Uterus (tissue), 4 donors: ENCODE measurements around the gene ANKRD62. TPM values are rescaled to one million over a fixed set of nuclear protein-coding genes. Genes with fewer than 3 reads are reported as not detected.

Experiments used
- DNase-seq, 2 donors: peaks; one replicate each; pipeline ENCODE4 v3.0.0-alpha.2; 2019 to 2020
- H3K27ac ChIP-seq, 2 donors: fragments of 200-600 bp; sonication (generic); 1 replicate in 1 of 2; 2 replicates in 1 of 2; pipeline ENCODE4 v1.5.1; 2016 to 2018
- H3K27me3 ChIP-seq, 2 donors: fragments of 200-600 bp; sonication (generic); one replicate each; pipeline ENCODE4 v1.5.1; 2018 to 2019; ENCODE audit warnings: control low read depth in 1 of 2
- H3K36me3 ChIP-seq, 2 donors: fragments of 200-600 bp; sonication (generic); one replicate each; pipeline ENCODE4 v1.5.1; 2019; ENCODE audit warnings: control low read depth in 1 of 2
- H3K4me1 ChIP-seq, 2 donors: fragments of 200-600 bp; sonication (generic); one replicate each; pipeline ENCODE4 v1.5.1; 2018 to 2019; ENCODE audit warnings: control low read depth in 1 of 2
- H3K4me3 ChIP-seq, 2 donors: fragments of 200-600 bp; sonication (generic); 1 replicate in 1 of 2; 2 replicates in 1 of 2; pipeline ENCODE4 v1.5.1; 2018 to 2019; ENCODE audit warnings: mild to moderate bottlenecking in 1 of 2
- H3K9me3 ChIP-seq, 2 donors: fragments of 200-600 bp; sonication (generic); one replicate each; pipeline ENCODE4 v1.5.1; 2019; ENCODE audit warnings: control low read depth in 1 of 2
- CTCF ChIP-seq, 4 experiments: fragments of 200-600 bp in 2 of 4; fragments of 450-650 bp in 2 of 4; sonication (generic) in 2 of 4; IDR thresholded peaks; one replicate each; pipeline ENCODE4 v1.5.1; 2016 to 2019; ENCODE audit warnings: antibody characterized with exemption in 4 of 4, mild to moderate bottlenecking in 2 of 4, moderate library complexity in 1 of 4
- POLR2A ChIP-seq, 2 donors: fragments of 450-650 bp; IDR thresholded peaks; one replicate each; pipeline ENCODE4 v1.6.1; 2016; ENCODE audit warnings: antibody characterized with exemption in 2 of 2, mild to moderate bottlenecking in 1 of 2, moderate library complexity in 1 of 2
- intact Hi-C: fragments of 100-400 bp; cut with DNase I; formaldehyde crosslinking; loops from one replicate; pipeline ENCODE4 v1.15.1; 2023; ENCODE audit warnings: low total_unique reads
- total RNA-seq, 4 donors: library from RNA; depleted of rRNA in 3 of 4; stranded (reverse); fragments of >200 nt in 3 of 4; gene quantifications; one replicate each; pipeline versions ENCODE4 v1.1.0 to v1.2.4, GENCODE V29; 2014 to 2023
- donor health status: DM: yes; HTN: yes; CAD: no.

Gene ANKRD62
- total RNA-seq, 4 donors from 2014 or later = 0.07 to 0.18 TPM; not detected in 2

DNA sequence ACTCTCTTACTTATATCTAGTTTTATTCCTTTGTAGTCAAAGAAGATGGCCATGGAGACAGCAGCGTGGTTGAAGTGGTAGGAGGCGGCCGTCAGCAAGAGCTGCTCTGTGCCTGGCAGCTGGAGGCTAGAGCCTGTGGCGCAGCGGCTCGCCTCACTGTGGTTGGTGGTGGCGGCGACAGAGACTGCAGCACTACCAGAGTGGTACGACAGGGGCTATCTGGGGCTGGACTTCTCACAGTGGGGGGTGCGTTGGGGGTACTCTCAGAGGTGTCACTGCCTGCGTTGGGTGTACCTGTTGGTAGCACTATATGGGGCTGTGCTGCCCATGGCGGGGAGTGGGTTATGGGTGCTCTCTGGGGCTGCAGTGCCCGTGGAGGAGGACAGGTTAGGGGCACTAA, 8.5 kb upstream of the ANKRD62 start:
- intact Hi-C loops = no loop called here
- no peaks in the 10 kb centered on the region for H3K36me3 ChIP-seq
- TF ChIP-seq CTCF (IDR thresholded peaks at IDR 0.05) (no peak), POLR2A (IDR thresholded peaks at IDR 0.05) (no peak)
- H3K4me3 ChIP-seq = no peak overlapping the region
- no peak for DNase-seq
- H3K27me3 ChIP-seq = no peaks in the 10 kb centered on the region
- no peaks in the 10 kb centered on the region for H3K4me1 ChIP-seq
- H3K27ac ChIP-seq = no peak overlapping the region
- H3K9me3 ChIP-seq = no peaks in the 10 kb centered on the region

- Histone ChIP-seq H3K9me3 (no peaks in the 10 kb centered on the region), H3K4me3 (no peak overlapping the region), H3K27me3 (no peaks in the 10 kb centered on the region), H3K27ac (no peak overlapping the region), H3K36me3 (no peaks in the 10 kb centered on the region), H3K4me1 (no peaks in the 10 kb centered on the region)
- no peak for TF ChIP-seq CTCF (IDR thresholded peaks at IDR 0.05)
- no peak for TF ChIP-seq POLR2A (IDR thresholded peaks at IDR 0.05)
- no peak for DNase-seq
- intact Hi-C loops = no loop called here
Measured at GRCh38 chr18:12085786-12086185, 7.9 kb upstream of the ANKRD62 start.

DNA sequence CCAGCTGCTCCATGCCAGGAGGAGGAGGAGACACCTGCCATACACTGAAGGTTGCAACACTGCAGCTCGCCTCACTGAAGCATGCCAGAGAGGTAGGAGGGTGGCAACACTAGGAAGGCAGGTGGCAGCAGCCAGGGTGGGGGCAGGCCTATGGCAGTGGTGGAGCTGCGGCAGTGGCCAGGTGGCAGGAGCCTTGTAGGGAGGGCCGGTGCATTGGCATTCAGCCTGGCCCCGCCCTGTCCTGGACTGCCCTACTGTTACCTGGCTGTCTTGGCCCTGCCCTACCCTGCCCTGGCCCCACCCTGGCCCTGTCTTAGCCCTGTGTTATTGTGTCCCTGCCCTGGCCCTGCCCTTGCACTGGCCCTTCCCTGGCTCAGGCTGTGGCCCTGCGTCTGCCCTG, 7.4 kb upstream of the ANKRD62 start:
- Histone ChIP-seq H3K4me1 (no peaks in the 10 kb centered on the region), H3K27me3 (no peaks in the 10 kb centered on the region), H3K9me3 (no peaks in the 10 kb centered on the region), H3K4me3 (no peak overlapping the region), H3K36me3 (no peaks in the 10 kb centered on the region), H3K27ac (no peak overlapping the region)
- DNase-seq = no peak
- intact Hi-C loops = no loop called here
- no peak for TF ChIP-seq POLR2A (IDR thresholded peaks at IDR 0.05)
- no peak for TF ChIP-seq CTCF (IDR thresholded peaks at IDR 0.05)

GRCh38 chr18:12086677-12087470, 6.8 kb upstream of the ANKRD62 start:
- H3K4me1 ChIP-seq = no peaks in the 10 kb centered on the region
- no peaks in the 10 kb centered on the region for H3K27me3 ChIP-seq
- no peak for DNase-seq
- H3K27ac ChIP-seq = no peak overlapping the region
- no peak overlapping the region for H3K4me3 ChIP-seq
- intact Hi-C loops = no loop called here
- no peak for TF ChIP-seq POLR2A (IDR thresholded peaks at IDR 0.05)
- TF ChIP-seq CTCF (IDR thresholded peaks at IDR 0.05) = no peak
- H3K36me3 ChIP-seq = no peaks in the 10 kb centered on the region
- H3K9me3 ChIP-seq = no peaks in the 10 kb centered on the region

- intact Hi-C loops = no loop called here
- DNase-seq = no peak
- Histone ChIP-seq H3K4me1 (no peaks in the 10 kb centered on the region), H3K9me3 (no peaks in the 10 kb centered on the region), H3K27ac (no peak overlapping the region), H3K36me3 (no peaks in the 10 kb centered on the region), H3K27me3 (no peaks in the 10 kb centered on the region), H3K4me3 (no peak overlapping the region)
- TF ChIP-seq POLR2A (IDR thresholded peaks at IDR 0.05) = no peak
- TF ChIP-seq CTCF (IDR thresholded peaks at IDR 0.05) = no peak
Measured at GRCh38 chr18:12087471-12088025, 6.1 kb upstream of the ANKRD62 start.
